KBM-7 (cell line): ENCODE data around the gene RPL36.

Experiments used
- DNase-seq: peaks from one replicate; pipeline ENCODE4 v3.0.0-alpha.2; 2015
- in situ Hi-C: fragments of 300-500 bp; cut with MboI; formaldehyde crosslinking; loops from 2 replicates; pipeline ENCODE4 v1.14.3; 2020; ENCODE audit warnings: low sequenced_read_pairs, low pct_unique_long_range_greater_than_20kb, mixed read lengths

RPL36 gene

GRCh38 chr19:5672708-5673459 is 17.2 kb upstream of the RPL36 start:
- in situ Hi-C loops, result no loop called here
- no peak for DNase-seq

DNA sequence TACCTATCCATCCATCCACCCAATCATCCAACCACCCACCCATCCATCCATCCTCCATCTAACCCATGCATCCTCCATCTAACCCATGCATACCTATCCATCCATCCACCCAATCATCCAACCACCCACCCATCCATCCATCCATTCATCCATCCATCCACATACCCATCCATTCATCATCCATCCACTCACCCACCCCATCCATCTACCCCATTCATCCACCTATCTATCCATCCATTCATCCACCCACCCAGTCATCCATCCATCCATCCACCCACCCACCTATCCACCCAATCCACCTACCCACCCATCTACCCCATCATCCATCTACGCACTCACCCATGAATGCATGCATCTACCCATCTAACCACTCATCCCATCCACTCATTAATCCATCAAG is 16.3 kb upstream of the RPL36 start:
- DNase-seq, result no peak
- in situ Hi-C loops, result no loop called here

- no peak for DNase-seq
- in situ Hi-C loops, result no loop called here
Observed at GRCh38 chr19:5674714-5675113, 15.4 kb upstream of the RPL36 start.

DNA sequence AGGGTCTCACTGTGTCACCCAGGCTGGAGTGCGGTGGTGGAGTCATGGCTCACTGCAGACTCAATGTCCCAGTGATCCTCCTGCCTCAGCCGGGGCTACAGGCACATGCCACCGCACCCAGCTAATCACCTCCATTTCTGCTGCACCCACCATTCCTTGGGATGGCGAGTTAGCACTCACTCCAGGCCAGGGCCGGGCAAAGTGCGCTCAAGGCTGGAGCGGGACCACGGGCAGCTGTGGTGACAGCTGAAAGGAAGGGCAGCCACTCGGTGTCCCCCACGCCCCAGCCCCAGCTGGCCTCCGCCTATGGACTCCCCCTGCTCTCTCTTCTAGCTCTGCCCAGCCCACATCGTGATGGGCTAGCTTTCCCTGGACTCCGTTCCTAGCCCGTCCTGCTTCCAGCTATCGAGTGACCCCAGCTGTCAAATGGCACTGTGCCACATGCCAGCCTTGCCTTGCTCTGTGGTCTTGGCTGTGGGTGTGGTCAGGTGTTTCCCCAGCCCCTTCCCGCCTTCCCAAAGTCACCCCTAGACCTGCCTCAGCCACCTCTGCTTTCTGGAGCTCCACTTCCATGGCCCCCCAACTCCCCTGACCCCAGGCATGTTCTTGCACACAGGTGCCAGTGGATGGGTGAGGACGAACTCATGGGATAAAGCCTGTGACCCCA is 13.9 kb upstream of the RPL36 start:
- in situ Hi-C loops, result no loop called here
- no peak for DNase-seq

GRCh38 chr19:5676772-5677105 is 13.4 kb upstream of the RPL36 start:
- in situ Hi-C loops, result no loop called here
- DNase-seq, result no peak

DNA sequence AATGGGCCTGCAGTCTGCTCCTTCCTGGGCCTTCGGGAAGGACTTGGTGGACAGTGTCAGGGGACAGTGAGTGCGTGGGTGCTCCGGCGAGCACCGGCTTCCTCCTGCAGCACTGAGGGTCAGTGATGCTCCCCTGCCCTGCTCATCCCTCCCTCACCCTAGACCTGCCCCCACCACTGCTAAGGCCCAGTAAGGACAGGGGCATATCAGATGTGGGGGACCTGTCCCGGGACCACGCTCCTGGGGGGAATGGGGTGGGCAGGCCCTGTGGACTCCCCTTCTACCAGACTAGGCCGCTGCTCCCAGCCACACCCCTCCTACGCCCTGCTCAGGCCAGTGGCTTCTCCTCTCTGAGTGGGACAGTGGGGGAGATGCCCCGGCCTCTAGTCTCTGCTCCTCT is 13.0 kb upstream of the RPL36 start:
- in situ Hi-C loops, result no loop called here
- DNase-seq, result no peak

DNA sequence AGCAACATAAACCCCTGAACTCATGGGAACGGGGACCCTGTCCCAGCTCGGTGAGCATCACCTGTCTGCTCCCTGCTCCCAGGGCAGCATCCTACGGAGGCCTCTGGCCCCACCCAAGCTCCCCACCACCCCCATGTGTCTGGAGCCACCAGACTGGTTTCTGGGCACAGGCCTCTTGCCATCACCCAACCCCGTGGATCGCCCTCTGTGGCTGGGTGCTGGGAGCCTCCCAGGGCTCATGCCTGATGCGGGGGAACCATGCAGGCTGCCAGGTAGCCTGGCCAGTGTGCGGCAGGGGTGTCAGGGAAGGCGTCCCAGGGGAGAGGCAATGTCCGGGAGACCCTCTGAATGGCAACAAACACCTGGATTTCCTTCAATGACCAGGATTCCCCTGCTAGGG is 12.5 kb upstream of the RPL36 start:
- no peak for DNase-seq
- in situ Hi-C loops, result no loop called here

DNA sequence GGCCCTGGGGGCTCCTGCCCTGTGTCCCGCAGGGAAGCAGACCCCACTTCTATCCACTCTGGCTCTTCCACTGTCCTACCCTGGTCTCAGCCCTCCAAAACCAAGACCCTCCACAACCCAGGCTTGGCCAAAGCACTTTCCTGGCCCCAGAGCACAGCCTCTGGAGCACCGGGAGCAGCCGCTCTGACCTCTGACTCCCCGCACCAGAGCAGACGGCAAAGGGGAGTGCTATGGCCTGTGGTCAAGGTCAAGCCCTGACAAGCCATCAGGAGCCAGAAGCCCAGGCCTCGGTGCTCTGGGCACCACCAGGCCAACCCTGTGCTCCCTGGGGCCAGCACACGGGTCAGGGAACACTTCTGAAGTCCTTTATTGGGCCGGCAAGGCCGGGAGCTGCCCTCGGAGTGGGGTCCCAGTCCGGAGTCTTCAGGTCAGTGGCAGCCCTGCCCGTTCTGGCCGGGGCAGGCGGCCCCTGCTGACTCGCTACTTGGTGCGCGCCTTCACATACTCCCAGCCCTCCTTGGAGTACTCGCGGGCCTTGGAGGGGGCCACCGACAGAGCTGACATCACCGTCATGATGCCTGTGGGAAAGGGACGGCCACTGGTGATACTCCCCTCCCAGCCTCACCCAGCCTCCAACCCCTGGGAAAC is 11.9 kb upstream of the RPL36 start:
- in situ Hi-C loops, result no loop called here
- no peak for DNase-seq

DNA sequence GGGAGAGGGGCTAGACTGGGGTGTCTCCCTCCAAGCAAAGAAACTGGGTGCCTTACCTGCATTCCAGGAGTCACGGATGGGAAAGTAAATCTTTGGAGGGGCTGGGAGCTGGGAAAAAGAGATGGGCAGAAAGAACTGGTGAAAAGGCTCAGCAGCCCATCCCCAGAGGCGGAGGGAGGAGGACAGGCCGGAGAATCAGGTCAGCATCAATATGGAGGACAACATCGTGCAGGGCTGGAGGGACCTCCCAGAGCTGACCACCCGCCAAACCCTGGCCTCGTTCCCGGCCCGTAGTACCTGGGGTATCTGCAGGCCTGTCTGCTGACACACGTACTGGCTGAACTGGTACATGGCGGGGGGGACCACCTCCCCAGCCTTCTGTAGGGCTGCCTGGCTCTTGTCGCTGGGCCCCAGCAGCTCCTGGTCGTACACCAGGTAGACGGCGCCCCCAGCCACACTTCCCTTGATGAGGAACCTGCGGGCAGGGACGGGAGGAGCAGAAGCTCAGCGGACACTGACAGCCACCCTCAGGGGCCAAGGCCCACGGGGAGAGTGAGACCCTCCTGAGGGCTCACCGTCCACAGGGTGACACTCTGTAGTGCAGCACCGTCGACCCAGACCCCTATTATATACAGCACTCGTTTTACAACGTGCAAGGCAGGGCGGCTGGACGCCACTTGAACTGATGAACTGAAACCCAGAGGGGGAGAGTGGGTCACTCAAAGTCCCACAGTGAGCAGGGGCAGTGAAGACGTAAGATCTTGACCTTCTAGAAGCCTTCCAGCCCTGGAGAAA is 10.6 kb upstream of the RPL36 start:
- no peak for DNase-seq
- in situ Hi-C loops, result no loop called here

DNA sequence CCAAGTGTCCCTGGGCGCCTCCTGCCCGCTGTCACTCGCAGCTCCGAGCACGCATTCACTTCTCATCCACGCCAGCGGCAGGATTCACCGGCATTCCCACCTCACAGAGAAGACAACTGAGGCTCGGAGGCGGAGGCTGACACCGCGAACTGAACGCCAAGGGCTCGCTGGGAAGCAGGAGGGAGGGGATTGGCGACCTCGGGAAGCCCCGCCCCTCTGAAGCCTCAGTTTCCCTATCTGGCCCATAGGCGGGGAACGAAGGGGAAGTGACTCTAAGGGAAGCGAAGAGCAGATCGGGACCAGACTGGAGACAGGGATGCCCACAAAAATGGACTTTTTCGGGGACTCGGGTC is 10.0 kb upstream of the RPL36 start:
- in situ Hi-C loops, result no loop called here
- no peak for DNase-seq

- in situ Hi-C loops, result no loop called here
- peak; percentile 99 for DNase-seq
Observed at GRCh38 chr19:5680437-5681368, 9.4 kb upstream of the RPL36 start, which contains the start of the genes HSD11B1L and MICOS13. Gene HSD11B1L (plus strand): TSS chr19:5681027. CDS start chr19:5684833, 3,806 bp downstream. Gene MICOS13 (minus strand): TSS chr19:5680516. CDS start chr19:5680486, 30 bp downstream.

GRCh38 chr19:5681391-5682106 is 8.5 kb upstream of the RPL36 start:
- DNase-seq, result no peak
- in situ Hi-C loops, result no loop called here

- DNase-seq, result no peak
- in situ Hi-C loops, result no loop called here
Observed at GRCh38 chr19:5682107-5682482, 8.0 kb upstream of the RPL36 start.

DNA sequence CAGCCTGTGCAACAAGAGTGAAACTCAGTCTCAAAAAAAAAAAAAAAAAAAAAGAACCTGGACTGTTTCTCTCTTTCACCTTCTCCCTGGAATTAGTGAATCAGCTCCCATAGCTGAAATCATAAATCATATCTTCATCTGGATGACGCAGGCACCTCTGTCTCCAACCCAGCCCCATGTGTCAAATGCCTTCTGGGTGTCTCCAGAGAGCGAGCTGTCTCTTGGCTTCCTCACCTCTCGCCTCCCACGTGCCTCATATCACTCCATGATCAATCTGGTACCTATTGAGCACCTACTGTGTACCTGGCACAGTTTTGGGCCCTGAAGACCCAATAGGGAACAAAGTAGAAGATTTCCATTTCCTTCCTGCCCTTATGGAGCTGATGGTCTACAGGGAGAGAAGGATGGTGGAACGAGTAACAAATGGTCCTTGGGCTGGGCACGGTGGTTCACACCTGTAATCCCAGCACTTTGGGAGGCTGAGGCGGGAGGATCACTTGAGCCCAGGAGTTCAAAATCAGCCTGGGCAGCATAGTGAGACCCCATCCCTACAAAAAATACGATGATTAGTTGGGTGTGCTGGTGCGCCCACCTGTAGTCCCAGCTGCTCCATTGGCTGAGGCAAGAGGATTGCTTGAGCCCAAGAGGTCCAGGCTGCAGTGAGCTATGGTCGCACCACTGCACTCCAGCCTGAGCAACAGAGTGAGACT is 6.8 kb upstream of the RPL36 start:
- DNase-seq, result no peak

DNA sequence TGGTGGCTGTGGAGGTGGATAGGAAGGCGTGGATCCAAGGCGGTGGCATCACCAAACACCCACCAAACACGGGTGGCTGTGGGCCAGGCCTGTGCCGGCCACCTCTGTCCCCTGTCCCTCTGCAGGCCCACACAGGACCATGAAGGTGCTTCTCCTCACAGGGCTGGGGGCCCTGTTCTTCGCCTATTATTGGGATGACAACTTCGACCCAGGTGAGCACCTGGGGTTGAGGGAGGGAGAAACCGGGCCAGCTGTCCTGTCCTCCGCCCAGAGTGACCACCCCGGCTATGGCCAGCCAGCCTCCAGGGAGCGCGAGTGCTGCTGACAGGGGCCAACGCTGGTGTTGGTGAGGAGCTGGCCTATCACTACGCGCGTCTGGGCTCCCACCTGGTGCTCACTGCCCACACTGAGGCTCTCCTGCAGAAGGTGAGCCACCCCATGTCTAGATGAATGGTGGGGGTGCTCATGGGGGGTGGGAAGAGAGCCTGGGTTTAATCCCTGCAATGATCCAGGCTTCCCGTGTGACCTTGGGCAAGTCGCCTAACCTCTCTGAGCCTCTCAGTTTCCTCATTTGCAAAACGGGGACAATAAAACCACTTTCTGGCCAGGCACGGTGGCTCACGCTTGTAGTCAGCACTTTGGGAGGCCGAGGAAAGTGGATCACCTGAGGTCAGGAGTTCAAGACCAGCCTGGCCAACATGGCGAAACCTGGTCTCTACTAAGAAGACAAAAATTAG is 5.2 kb upstream of the RPL36 start:
- DNase-seq, result no peak
- in situ Hi-C loops, result no loop called here

More for the DNA sequence above, 6.8 kb upstream of the RPL36 start:
- in situ Hi-C loops, result no loop called here

- in situ Hi-C loops, result no loop called here
- no peak for DNase-seq
Observed at GRCh38 chr19:5686326-5686646, 3.8 kb upstream of the RPL36 start.
